HEK293 (cell line): ENCODE results near the gene FAM83F.

Experiments
- BCL11B ChIP-seq: fragments of 450-650 bp; formaldehyde crosslinking; IDR thresholded peaks from 2 replicates; pipeline ENCODE4 v1.5.1; 2016; ENCODE audit warnings: low read depth, missing biosample characterization, missing genetic modification characterization
- KLF9 ChIP-seq: fragments of 450-650 bp; formaldehyde crosslinking; IDR thresholded peaks from 2 replicates; pipeline ENCODE4 v1.5.1; 2016; ENCODE audit warnings: missing biosample characterization, missing genetic modification characterization, low read depth
- TCF7L2 ChIP-seq: IDR thresholded peaks from 2 replicates; pipeline ENCODE4 v1.6.1; 2011; ENCODE audit warnings: low read depth, mild to moderate bottlenecking, inconsistent platforms, low read length, moderate library complexity, borderline replicate concordance
- ZNF175 ChIP-seq: fragments of 450-650 bp; formaldehyde crosslinking; IDR thresholded peaks from 2 replicates; pipeline ENCODE4 v1.5.1; 2016; ENCODE audit warnings: missing biosample characterization, missing genetic modification characterization
- ZNF239 ChIP-seq: fragments of 450-650 bp; formaldehyde crosslinking; IDR thresholded peaks from 2 replicates; pipeline ENCODE4 v1.5.1; 2016; ENCODE audit warnings: missing biosample characterization, missing genetic modification characterization
- ZNF302 ChIP-seq: fragments of 450-650 bp; formaldehyde crosslinking; IDR thresholded peaks from 2 replicates; pipeline ENCODE4 v1.5.1; 2016; ENCODE audit warnings: missing biosample characterization, missing genetic modification characterization, low read depth
- ZNF391 ChIP-seq: fragments of 450-650 bp; formaldehyde crosslinking; IDR thresholded peaks from 2 replicates; pipeline ENCODE4 v1.5.1; 2016; ENCODE audit warnings: low read depth, missing biosample characterization, missing genetic modification characterization, borderline replicate concordance
- ZNF768 ChIP-seq: fragments of 450-650 bp; formaldehyde crosslinking; IDR thresholded peaks from 2 replicates; pipeline ENCODE4 v1.5.1; 2018; ENCODE audit warnings: missing biosample characterization, mild to moderate bottlenecking, missing genetic modification characterization
- ZNF776 ChIP-seq: fragments of 450-650 bp; formaldehyde crosslinking; IDR thresholded peaks from 2 replicates; pipeline ENCODE4 v1.5.0; 2017; ENCODE audit warnings: missing biosample characterization, missing genetic modification characterization, borderline replicate concordance
- ZNF830 ChIP-seq: fragments of 450-650 bp; IDR thresholded peaks from 2 replicates; pipeline ENCODE4 v1.5.0; 2018; ENCODE audit warnings: missing biosample characterization, missing genetic modification characterization, low read depth, mild to moderate bottlenecking, moderate library complexity
- TF ChIP-seq, protein P1 (sequence below): fragments of 450-650 bp; formaldehyde crosslinking; IDR thresholded peaks from 2 replicates; pipeline ENCODE4 v1.5.1; 2016; ENCODE audit warnings: missing biosample characterization, missing genetic modification characterization
- TF ChIP-seq, protein P2 (sequence below): fragments of 450-650 bp; formaldehyde crosslinking; IDR thresholded peaks from 2 replicates; pipeline ENCODE4 v1.5.1; 2016; ENCODE audit warnings: missing biosample characterization, missing genetic modification characterization, low read depth
- TF ChIP-seq, protein P3 (sequence below): fragments of 450-650 bp; formaldehyde crosslinking; conservative IDR thresholded peaks from 2 replicates; pipeline ENCODE4 v1.5.1; 2016; ENCODE audit warnings: low read depth, missing biosample characterization, missing genetic modification characterization

DNA sequence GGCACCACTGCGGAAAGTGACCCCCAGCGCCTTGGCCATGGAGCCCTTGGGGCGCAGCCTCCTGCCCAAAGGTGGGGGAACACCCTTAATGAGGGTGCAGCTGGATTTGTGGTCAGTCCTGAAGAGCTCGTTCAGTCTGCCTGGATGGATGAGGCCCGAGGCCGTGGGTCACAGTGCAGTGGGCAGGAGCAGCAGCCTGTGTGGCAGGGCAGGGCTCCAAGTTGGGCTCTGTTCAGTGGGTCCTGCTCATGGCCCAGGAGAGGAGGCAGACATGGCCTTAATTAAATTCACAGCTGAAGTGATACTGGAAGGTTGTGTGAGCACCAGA, 33.3 kb downstream of the FAM83F start:
- no peak for TF ChIP-seq ZNF768 (tag by site-specific recombination)
- TF ChIP-seq BCL11B: no peak
- TF ChIP-seq, protein P1, sequence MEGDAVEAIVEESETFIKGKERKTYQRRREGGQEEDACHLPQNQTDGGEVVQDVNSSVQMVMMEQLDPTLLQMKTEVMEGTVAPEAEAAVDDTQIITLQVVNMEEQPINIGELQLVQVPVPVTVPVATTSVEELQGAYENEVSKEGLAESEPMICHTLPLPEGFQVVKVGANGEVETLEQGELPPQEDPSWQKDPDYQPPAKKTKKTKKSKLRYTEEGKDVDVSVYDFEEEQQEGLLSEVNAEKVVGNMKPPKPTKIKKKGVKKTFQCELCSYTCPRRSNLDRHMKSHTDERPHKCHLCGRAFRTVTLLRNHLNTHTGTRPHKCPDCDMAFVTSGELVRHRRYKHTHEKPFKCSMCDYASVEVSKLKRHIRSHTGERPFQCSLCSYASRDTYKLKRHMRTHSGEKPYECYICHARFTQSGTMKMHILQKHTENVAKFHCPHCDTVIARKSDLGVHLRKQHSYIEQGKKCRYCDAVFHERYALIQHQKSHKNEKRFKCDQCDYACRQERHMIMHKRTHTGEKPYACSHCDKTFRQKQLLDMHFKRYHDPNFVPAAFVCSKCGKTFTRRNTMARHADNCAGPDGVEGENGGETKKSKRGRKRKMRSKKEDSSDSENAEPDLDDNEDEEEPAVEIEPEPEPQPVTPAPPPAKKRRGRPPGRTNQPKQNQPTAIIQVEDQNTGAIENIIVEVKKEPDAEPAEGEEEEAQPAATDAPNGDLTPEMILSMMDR: no peak
- TF ChIP-seq ZNF175 (tag by site-specific recombination): no peak
- TF ChIP-seq KLF9 (tag by site-specific recombination): no peak
- no peak for TF ChIP-seq ZNF239 (tag by site-specific recombination)
- no peak for TF ChIP-seq ZNF776 (tag by site-specific recombination)
- TF ChIP-seq, protein P2, sequence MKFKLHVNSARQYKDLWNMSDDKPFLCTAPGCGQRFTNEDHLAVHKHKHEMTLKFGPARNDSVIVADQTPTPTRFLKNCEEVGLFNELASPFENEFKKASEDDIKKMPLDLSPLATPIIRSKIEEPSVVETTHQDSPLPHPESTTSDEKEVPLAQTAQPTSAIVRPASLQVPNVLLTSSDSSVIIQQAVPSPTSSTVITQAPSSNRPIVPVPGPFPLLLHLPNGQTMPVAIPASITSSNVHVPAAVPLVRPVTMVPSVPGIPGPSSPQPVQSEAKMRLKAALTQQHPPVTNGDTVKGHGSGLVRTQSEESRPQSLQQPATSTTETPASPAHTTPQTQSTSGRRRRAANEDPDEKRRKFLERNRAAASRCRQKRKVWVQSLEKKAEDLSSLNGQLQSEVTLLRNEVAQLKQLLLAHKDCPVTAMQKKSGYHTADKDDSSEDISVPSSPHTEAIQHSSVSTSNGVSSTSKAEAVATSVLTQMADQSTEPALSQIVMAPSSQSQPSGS: no peak
- TF ChIP-seq ZNF391: no peak
- TF ChIP-seq, protein P3, sequence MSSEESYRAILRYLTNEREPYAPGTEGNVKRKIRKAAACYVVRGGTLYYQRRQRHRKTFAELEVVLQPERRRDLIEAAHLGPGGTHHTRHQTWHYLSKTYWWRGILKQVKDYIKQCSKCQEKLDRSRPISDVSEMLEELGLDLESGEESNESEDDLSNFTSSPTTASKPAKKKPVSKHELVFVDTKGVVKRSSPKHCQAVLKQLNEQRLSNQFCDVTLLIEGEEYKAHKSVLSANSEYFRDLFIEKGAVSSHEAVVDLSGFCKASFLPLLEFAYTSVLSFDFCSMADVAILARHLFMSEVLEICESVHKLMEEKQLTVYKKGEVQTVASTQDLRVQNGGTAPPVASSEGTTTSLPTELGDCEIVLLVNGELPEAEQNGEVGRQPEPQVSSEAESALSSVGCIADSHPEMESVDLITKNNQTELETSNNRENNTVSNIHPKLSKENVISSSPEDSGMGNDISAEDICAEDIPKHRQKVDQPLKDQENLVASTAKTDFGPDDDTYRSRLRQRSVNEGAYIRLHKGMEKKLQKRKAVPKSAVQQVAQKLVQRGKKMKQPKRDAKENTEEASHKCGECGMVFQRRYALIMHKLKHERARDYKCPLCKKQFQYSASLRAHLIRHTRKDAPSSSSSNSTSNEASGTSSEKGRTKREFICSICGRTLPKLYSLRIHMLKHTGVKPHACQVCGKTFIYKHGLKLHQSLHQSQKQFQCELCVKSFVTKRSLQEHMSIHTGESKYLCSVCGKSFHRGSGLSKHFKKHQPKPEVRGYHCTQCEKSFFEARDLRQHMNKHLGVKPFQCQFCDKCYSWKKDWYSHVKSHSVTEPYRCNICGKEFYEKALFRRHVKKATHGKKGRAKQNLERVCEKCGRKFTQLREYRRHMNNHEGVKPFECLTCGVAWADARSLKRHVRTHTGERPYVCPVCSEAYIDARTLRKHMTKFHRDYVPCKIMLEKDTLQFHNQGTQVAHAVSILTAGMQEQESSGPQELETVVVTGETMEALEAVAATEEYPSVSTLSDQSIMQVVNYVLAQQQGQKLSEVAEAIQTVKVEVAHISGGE: no peak
- no peak for TF ChIP-seq ZNF302 (tag by site-specific recombination)
- no peak for TF ChIP-seq ZNF830
- TF ChIP-seq TCF7L2: no peak
